Measurements from ENCODE around the gene EIF3L.

- TF ChIP-seq CTCF (IDR thresholded peaks at IDR 0.05; ENCODE audit: insufficient read depth, low read length) (no peak), GABPA (IDR thresholded peaks at IDR 0.05; ENCODE audit: low read depth) (no peak), POLR2AphosphoS5 (IDR thresholded peaks at IDR 0.05; ENCODE audit: low read depth) (no peak; the same call in 1 of the 2 replicates)
These were observed 42.7 kb downstream of the EIF3L start for GRCh38 chr22:37891926-37892325.
